NCI-H128 (cell line): ENCODE measurements around the gene NUP88.
A peak's percentile ranks its signal among the peaks of the same experiment; 100 is the strongest.

ENCODE experiments used
- DNase-seq: peaks from one replicate; lab custom pipeline; 2025; ENCODE audit not compliant: unreplicated experiment; lab: John Stamatoyannopoulos, UW

NUP88 gene

GRCh38 chr17:5419959-5420653 lies 644 bp upstream of the NUP88 start, which contains the start of gene RPAIN:
RPAIN (plus strand) TSS chr17:5420182; CDS start chr17:5420211, 29 bp downstream.
- peak; percentile 56 for DNase-seq

DNA sequence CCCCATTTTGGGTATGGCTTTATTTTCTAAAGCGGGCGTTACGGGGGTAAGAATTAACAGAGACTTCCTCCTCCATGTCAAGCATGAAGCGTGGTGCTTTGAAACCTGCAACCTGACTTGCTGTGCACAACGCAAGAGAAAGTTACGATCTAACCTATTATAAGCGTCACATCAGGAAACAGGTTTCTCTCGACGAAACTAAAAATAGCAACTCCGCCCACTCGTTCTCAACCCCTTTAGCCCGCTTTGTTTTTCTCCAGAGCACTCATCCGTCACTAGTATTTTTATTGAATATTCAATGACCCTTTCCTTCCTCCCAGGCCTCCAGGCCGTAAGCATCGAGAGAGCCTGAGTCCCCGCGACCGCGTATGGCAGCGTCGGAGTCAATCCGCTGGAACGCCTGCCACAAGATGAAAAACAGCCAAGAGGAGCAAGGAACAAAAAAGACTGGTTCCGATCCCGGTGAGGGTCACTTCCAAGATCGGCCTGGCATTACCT lies 555 bp downstream of the NUP88 start:
- no peak for DNase-seq

GRCh38 chr17:5416901-5417300 lies 2.6 kb downstream of the NUP88 start:
- no peak for DNase-seq

- no peak for DNase-seq
Observed at GRCh38 chr17:5413682-5414081, 5.8 kb downstream of the NUP88 start.

- no peak for DNase-seq
Observed at GRCh38 chr17:5410594-5411272, 8.7 kb downstream of the NUP88 start.

DNA sequence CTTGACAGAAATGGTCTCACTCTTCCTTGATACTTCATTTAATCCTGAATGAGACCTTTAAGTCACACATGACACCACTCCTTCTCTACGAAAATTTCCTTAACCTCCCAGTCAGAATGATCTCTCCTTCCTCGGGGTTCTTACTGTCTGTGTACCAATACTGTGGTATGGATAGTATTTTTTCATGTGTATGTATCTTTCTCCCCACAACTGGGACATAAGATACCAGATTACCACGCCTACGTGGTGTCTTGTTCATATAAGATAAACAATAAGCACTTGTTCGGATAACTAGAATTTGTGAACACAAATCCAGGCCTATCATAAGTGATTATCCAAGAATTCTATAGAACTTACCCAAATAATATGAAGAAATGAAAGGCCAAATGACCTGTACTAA lies 11.3 kb downstream of the NUP88 start:
- no peak for DNase-seq

DNA sequence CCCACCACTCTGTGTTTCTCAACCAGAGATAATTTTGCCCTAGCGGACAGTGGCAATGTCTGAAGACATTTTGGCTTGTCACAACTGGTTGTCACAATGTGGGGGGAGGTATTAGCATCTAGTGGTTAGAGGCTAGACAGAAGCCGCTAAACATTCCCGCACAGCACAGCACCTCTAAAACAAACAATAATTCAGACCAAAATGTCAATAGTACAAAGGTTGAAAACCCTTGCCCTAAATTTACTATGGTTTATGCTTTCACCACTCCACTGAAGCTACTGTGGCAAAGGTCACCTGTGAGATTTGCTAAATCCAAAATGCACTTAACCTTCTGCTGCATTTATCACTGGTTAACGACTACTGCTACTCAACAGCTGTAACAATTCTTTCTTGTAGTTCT lies 14.1 kb downstream of the NUP88 start:
- no peak for DNase-seq

DNA sequence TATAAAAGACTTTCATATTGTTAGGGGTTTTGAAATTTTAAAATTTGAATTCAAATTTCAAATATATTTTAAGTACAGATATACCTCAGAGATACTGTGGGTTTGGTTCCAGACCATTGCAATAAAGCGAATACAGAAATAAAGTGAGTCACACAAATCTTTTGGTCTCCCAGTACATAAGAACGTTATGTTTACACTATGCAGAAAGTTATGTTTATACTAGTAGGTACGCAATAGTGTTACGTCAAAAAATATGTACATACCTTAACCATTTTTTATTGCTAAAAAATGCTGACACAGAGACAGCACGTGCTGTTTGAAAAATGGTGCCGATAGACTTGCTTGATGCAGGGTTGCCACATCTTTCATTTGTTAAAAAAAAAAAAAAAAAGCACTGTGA lies 19.7 kb downstream of the NUP88 start:
- no peak for DNase-seq

DNA sequence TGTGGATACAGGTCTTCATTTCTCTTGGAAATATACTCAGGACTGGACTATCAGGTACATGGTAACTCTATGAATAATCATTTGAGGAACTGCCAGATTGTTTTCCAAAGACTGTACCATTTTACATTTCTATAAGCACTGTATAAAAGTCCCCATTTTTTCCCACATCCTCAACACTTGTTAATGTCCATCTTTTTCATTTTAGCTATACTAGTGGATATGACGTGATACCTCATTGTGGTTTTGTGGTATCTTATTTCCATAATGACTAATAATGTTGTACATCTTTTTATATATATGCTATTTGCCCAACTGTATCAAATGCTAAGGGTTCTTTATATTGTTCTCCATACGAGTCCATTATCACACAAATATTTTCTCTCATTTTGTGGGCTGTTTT lies 22.9 kb downstream of the NUP88 start:
- no peak for DNase-seq

DNA sequence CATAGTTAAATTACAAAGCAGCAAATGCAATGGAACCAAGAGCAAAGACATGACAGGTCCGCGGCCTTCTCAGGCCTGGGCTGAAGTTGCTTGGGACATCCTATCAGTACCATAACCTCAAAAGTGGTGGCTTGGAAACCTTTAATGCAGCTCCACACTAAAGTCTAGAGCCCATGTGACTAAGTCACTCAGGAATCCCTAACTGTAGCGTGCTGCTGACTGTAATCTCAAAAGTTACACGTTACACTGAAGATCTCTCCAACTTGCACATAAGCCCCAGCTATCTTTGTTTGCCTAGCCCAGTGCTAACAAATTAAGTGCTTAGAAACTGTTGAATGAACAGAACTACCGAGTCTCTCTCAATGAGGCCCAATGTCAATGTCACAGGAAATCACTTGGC lies 27.8 kb downstream of the NUP88 start:
- no peak for DNase-seq

- no peak for DNase-seq
Observed at GRCh38 chr17:5381542-5381941, 37.9 kb downstream of the NUP88 start.

DNA sequence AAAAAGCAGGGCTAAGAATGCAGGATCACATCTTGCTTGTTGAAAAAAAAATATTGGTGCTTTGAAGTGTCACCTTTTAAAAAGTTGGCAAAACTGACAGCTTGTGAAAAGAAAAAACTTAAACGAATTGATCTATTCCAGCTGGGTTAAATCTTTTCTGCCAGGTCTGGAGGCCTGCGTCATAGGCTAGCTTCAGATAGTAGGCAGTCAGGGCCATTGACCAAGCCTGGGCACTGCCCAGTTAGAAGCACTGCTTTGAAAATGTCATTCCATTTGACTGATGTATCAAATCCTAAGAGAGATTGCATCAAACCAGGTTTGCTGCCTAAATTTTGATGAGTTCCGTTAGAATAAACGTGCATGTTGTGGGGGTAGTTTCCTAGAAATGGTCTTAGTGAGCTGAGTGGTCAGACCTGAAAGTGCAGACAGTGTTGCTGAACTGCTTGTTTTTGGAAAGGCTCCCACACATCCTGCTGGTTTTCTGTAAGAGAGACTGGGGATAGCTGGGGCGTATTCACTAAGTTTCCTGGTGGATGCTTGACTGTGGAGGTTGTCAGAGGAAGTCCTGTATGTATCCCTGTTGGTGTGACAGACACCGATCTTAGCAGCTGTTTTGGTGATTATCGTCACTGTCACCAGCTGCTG lies 38.8 kb downstream of the NUP88 start:
- no peak for DNase-seq

DNA sequence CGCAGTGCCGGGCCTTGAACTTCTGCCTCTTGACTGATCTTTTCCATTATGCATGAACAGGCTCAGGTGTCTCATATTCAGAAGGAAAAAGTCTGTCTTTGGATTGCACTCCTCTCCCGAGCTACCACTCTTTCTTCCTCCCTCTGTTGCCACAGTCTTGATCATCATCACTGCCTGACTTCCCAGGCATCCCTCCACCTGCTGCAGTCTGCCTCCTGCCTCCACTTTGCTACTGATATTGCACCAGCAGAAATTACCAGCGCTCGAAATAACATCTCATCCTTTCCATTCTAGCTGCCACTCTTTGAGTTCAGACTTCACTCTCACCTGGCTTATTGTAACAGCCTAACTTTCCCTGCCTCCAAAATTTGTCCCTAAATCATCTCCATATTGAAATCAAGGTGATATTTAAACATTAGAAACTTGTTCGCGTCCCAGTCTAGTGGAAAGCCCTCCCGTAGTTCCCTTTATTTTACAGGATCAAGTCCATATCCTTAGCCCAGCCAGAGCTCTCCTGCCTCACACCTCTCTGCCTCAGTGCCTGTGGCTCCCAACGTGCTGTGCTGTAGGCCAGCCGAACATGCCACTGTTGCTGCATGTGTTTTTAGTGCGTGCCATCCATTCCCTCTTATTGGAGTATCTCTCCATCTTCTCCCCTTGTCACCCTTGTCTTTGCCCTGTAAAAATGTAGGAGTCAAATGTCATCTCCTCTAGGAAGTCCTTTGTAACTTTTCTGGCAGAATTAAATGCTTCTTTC lies 39.9 kb downstream of the NUP88 start:
- DNase-seq: no peak

DNA sequence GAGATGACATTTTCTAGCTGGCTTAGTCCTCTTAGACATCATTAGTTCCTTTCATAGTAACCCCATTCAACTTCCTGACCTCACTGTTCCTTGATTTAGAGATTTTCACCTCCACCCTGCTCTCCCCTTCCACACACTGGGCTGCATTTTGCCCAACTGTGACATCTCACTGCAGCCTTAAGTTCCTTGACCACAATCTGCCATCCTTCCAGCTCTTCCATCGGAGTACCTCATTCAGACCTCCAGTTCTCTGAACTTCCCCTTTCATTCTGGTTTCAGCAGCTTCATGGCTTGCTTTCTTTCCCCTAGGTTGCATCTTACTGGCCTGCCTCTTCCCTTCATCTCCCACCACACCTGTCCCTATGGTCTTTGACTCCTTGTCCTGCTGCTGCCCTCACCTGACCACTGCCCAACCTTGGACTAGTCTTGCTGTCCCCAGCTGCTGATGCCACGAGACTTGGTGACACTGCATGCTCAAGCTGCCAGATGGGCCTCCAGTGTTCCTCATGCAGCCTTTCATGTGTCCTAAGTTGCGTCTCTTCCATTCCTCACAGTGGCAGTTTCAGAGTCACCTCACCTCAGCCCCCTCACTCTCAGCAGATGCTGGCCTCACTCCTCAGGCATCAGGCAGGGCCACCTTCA lies 40.8 kb downstream of the NUP88 start:
- no peak for DNase-seq

DNA sequence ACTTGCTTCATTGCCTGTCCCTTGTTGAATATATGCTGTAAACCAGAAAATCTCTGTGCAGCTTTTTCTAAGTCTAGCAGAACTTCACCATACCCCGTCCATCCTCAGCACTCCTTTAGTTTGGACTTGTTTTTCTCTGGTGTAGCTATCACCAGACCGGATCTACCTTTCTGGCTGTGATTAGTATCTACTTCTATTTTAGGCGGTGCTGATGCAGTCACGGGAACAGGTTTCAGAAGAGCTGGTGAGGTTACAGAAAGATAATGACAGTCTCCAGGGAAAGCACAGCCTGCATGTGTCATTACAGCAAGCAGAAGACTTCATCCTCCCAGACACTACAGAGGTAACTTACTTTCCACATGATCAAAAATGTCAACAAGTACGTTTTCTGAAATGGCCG lies 46.4 kb downstream of the NUP88 start:
- DNase-seq: no peak

- no peak for DNase-seq
Observed at GRCh38 chr17:5370411-5370810, 49.1 kb downstream of the NUP88 start.

GRCh38 chr17:5365831-5366230 lies 53.6 kb downstream of the NUP88 start:
- DNase-seq: no peak

GRCh38 chr17:5364696-5365095 lies 54.8 kb downstream of the NUP88 start:
- no peak for DNase-seq

- DNase-seq: no peak
Observed at GRCh38 chr17:5364156-5364555, 55.3 kb downstream of the NUP88 start.

DNA sequence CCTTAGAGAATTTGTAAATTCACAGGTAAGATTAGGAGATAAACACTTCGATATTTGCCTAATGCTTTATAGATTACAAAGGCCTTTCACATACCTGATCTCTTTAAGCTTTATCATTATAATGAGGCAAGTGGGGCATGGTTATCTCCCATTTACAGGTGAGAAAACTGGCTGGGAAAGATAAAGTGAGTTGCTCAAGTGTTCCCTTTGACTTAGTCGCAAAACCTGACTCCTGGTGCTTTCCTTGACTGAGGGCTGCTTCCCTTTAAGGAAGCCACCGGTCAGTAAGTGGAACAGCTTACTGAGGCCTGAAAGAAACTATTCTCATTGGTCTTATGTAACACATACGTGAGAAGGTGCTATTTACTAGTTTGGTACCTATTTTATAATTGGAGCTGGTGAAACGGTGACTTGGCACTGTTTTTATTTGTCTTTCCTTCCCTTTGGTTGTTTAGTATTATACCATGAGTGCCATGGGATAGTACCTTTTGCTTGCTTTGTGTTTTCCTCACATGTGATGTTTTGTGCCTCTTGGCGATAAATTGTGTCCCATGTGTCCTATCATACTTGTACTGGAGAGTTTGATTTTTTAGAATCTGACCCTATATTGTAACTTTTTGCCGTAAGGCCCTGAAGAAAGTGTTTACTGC lies 57.2 kb downstream of the NUP88 start:
- no peak for DNase-seq
